Measurements from ENCODE around the gene ABCA1. TPM values are rescaled to one million over a fixed set of nuclear protein-coding genes. Genes with fewer than 3 reads are reported as not detected.

Gene ABCA1
- total and polyA plus RNA-seq, 12 donors: 1.3 to 35.0 (median 11.3) TPM

GRCh38 chr9:104912606-104913005 is 15.3 kb downstream of the ABCA1 start:
- Histone ChIP-seq H3K4me3 (no peak overlapping the region), H3K36me3 (peaks cover 0 to 5% (median 0%) of the 10 kb centered on the region in 9 donors), H3K27ac (peak overlapping the region in 2 of 10 donors; percentile 9 to 17), H3K4me1 (peaks cover 13 to 93% (median 69%) of the 10 kb centered on the region in 9 donors), H3K27me3 (no peaks in the 10 kb centered on the region), H3K9me3 (no peaks in the 10 kb centered on the region)
- DNase-seq (no peak), ATAC-seq (no peak)
- intact Hi-C loops (cut with DNase I): loop anchor here in 1 of 10 donors (5.0 kb wide), 1 partner anchor 40 kb away; no protein-coding TSS in a partner anchor
- WGBS, 2 donors: 69 to 76% methylated on average over 3 of the region's 3 CpGs
- no peak for TF ChIP-seq CTCF (IDR thresholded peaks at IDR 0.05)

- WGBS, 2 donors: 68 to 74% methylated on average over 4 of the region's 4 CpGs
- intact Hi-C loops (cut with DNase I): loop anchor here in 1 of 10 donors (5.0 kb wide), 1 partner anchor 39 kb away; no protein-coding TSS in a partner anchor
- Histone ChIP-seq H3K9me3 (no peaks in the 10 kb centered on the region), H3K4me3 (no peak overlapping the region), H3K27me3 (no peaks in the 10 kb centered on the region), H3K4me1 (peaks cover 19 to 97% (median 75%) of the 10 kb centered on the region in 9 donors), H3K36me3 (peaks cover 0 to 5% (median 0%) of the 10 kb centered on the region in 9 donors), H3K27ac (peak overlapping the region in 2 of 10 donors; percentile 10 to 11)
- DNase-seq: no peak
- no peak for TF ChIP-seq CTCF (IDR thresholded peaks at IDR 0.05)
- no peak for ATAC-seq
Measured at GRCh38 chr9:104911032-104911607, 16.8 kb downstream of the ABCA1 start.

- intact Hi-C loops (cut with DNase I): no loop called here
- peak in 7 of 8 donors; percentile 31 to 76 (median 55) for ATAC-seq
- Histone ChIP-seq H3K27me3 (no peaks in the 10 kb centered on the region), H3K27ac (peak overlapping the region in 9 of 10 donors; percentile 22 to 82 (median 66)), H3K4me3 (no peak overlapping the region), H3K36me3 (peaks cover 0 to 19% (median 0%) of the 10 kb centered on the region in 9 donors), H3K9me3 (no peaks in the 10 kb centered on the region), H3K4me1 (peaks cover 19 to 97% (median 84%) of the 10 kb centered on the region in 9 donors)
- TF ChIP-seq CTCF (IDR thresholded peaks at IDR 0.05): no peak
- WGBS, 2 donors: 20 to 22% methylated on average over 11 of the region's 11 CpGs
- DNase-seq: peak; percentile 19 to 30
Measured at GRCh38 chr9:104907278-104907951, 20.5 kb downstream of the ABCA1 start.

GRCh38 chr9:104906441-104907277 is 21.3 kb downstream of the ABCA1 start:
- Histone ChIP-seq H3K36me3 (peaks cover 0 to 26% (median 0%) of the 10 kb centered on the region in 9 donors), H3K9me3 (no peaks in the 10 kb centered on the region), H3K4me1 (peaks cover 19 to 93% (median 81%) of the 10 kb centered on the region in 9 donors), H3K27me3 (no peaks in the 10 kb centered on the region), H3K4me3 (no peak overlapping the region), H3K27ac (peak overlapping the region in 7 of 10 donors; percentile 52 to 82 (median 67))
- 79 to 87% methylated on average over 5 of the region's 5 CpGs for WGBS, 2 donors
- no peak for TF ChIP-seq CTCF (IDR thresholded peaks at IDR 0.05)
- intact Hi-C loops (cut with DNase I): no loop called here
- ATAC-seq (peak in 3 of 8 donors; percentile 19 to 64 (median 59)), DNase-seq (no peak)
